ENCODE results near the gene GJA4.

- no peak for TF ChIP-seq POLR2A (IDR thresholded peaks at IDR 0.05)
- TF ChIP-seq CTCF (IDR thresholded peaks at IDR 0.05) = no peak
These were observed 13.8 kb upstream of the GJA4 start for GRCh38 chr1:34779005-34779404.
